HPDE6-E6E7 (cell line): ENCODE results near the gene LIPC.
A peak's percentile ranks its signal among the peaks of the same experiment; 100 is the strongest.

Experiments used
- DNase-seq: peaks from one replicate; pipeline ENCODE4 v3.0.0; 2011; ENCODE audit warnings: missing footprints; ENCODE audit errors: extremely low spot score

The LIPC gene

GRCh38 chr15:58431221-58432149 lies at the start of gene LIPC:
Gene LIPC (plus strand): TSS chr15:58431991. CDS start chr15:58432033, 42 bp downstream.
- DNase-seq, result no peak

DNA sequence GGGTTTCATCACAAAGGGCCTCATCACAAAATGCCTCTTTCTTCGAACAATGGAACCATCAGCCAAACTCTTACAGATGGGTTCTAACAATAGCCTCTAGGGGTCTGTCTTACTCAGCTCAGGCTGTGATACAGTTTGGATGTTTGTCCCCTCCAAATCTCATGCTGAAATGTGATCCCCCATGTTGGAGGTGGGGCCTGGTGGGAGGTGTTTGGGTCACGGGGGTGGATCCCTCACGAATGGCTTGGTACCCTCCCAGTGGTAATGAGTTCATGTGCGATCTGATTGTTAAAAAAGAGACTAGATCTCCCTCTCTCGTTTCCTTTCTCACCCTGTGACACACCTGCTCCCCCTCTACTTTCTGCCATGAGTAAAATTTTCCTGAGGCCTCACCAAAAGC lies 47.9 kb upstream of the LIPC start:
- no peak for DNase-seq

GRCh38 chr15:58384667-58385066 lies 47.1 kb upstream of the LIPC start:
- no peak for DNase-seq

GRCh38 chr15:58386081-58386480 lies 45.7 kb upstream of the LIPC start:
- no peak for DNase-seq

DNA sequence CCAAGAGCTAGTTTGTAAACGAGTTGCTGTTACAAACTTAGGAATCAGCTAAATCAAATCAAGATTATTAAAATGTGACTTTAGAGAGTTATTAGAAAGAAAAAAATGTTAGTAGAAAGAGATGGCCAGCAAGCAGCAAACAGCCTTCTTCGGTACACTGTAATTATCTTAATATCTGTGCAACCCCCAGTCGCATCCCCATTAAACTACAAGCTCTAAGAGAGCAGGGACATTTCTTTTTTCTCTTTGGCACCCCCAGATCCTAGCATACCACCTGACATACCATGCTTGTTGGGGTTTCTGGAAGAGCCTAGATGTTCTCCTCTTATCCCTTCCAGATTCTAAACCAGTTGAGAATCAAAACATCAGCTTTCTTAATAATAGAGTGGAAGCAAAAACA lies 45.1 kb upstream of the LIPC start:
- no peak for DNase-seq

DNA sequence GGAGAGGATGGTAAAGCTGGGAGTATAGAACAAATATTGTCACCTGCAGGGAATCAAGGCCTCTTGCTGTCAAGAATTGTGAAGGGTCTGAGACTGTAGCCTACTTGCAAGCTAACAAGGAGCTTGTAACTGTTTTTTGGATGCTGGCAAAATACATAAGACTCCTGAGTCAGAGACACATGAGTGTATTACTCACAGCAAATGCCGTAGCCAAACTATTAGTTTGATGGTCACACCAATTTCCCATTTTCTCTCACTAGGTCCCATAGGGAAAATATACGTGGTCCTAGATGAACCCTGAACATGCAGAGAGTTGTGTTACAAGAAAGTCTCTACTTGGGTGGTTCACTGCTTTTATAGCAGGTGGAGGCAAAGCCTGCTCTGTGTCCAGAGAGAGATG lies 44.7 kb upstream of the LIPC start:
- no peak for DNase-seq

- DNase-seq, result no peak
Observed at GRCh38 chr15:58388211-58388610, 43.6 kb upstream of the LIPC start.

DNA sequence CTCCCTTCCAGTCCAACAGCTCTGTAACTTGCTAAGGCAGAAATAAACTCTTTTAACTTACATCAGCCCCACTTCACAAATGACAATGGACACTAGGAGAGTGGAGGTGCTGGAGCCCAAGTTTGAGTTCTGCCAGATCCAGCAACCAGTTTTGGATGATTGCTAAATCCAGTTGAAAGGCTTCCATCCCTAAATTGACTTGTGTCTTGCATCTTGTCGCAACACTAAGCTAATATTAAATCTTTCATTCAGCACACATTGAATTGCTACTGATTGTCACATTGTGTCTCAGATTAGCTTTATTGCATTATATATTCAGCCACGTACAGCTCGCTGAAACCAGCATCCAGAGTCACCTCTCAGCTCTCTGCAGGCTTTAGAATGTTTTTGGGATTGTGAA lies 41.7 kb upstream of the LIPC start:
- no peak for DNase-seq

GRCh38 chr15:58390655-58391054 lies 41.1 kb upstream of the LIPC start:
- DNase-seq, result no peak

DNA sequence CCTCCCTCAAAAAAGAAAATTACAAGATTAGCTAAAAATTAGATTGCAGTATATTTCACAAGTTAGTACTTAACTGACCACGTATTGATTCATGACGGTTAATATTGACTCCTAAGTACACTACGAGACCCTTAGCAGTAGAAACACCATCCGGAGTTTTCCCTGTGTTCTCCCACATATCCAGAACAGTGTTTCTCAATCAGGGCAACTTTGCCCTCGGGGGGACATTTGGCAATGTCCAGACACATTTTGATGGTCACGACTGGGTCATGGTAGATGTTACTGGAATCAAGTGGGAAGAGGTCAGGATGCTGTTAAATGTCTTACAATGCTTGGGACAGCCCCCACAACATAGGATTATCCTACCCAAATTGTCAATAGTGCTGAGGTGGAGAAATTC lies 40.7 kb upstream of the LIPC start:
- DNase-seq, result no peak

DNA sequence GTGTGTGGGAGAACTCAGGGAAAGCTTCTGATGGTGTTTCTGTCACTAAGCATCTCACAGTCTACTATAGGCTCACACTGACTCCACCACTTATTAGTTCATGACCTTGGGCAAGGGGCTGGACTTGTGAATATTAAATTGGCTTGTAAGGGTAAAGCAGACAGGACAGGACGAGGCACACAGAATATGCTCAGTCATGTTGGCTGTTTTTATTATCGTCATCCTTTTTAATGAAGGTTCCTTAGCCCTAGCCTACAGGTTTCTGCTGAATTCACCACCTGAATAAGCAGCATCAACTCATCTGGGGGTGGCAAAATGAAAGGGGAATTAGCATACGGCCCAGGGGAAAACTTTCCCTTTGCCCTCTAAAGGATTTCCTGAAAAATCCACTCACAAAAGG lies 39.6 kb upstream of the LIPC start:
- no peak for DNase-seq

GRCh38 chr15:58392611-58393161 lies 39.1 kb upstream of the LIPC start:
- DNase-seq, result no peak

DNA sequence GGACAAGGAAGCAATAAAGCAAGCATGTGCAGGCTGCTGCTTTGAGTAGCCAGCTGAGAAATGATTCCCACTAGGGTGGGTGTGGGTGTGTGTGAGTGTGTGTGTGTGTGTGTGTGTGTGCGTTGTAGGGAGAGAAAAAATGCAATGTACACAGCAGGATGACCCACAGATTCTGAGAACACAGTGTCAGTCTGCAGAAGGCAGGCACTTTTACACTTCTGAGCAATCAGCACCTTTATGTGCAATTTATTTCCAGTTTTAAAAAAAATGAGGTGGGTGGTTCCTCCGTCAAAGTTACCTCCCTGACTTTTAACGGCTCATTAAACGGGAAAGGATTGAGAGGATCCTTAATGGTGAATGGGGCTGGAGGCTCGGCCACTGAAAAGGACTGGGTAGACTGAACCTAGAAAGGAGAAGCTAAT lies 38.5 kb upstream of the LIPC start:
- no peak for DNase-seq

- DNase-seq, result peak; percentile 46
Observed at GRCh38 chr15:58396181-58396580, 35.6 kb upstream of the LIPC start.

GRCh38 chr15:58398071-58398470 lies 33.7 kb upstream of the LIPC start:
- no peak for DNase-seq

DNA sequence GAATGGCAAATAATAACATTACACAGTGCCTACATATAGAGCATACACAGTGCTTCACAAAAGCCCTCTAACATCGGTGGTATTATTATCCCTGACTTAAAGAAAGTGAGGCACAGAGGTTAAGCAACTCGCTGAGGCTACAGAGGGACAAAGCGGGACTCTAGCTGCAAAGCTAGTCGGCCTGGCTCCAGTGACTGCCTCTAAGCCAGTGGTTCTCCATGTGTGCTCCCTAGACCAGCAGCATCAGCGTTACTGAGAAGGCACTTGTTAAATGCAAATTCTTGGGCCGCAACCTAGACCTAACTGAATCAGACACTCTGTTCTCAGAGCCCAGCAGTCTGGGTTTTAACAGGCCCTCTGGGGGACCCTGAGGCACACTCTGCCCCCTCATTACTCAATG lies 33.1 kb upstream of the LIPC start:
- DNase-seq, result no peak

- no peak for DNase-seq
Observed at GRCh38 chr15:58399739-58400138, 32.1 kb upstream of the LIPC start.

DNA sequence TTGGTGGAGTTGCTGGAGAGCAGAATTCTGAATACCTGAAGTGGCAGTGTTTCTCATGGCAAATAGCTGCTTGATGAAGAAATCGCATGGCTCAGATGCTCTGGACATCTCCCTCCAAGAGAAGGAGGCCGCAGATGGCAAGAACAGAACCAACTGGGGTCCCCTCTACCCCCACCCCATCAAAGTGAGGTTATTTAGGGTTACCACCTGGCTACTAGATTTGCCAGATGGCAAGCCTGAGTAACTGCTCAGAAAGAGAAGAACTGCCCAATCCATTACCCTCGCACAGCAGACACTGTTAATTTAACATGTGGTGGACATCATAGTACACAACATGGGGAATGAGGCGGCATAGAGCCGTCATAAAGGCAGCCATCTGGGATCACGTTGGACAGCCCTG lies 30.5 kb upstream of the LIPC start:
- no peak for DNase-seq

GRCh38 chr15:58401991-58402649 lies 29.7 kb upstream of the LIPC start:
- DNase-seq, result no peak

GRCh38 chr15:58403581-58403980 lies 28.2 kb upstream of the LIPC start:
- DNase-seq, result no peak

DNA sequence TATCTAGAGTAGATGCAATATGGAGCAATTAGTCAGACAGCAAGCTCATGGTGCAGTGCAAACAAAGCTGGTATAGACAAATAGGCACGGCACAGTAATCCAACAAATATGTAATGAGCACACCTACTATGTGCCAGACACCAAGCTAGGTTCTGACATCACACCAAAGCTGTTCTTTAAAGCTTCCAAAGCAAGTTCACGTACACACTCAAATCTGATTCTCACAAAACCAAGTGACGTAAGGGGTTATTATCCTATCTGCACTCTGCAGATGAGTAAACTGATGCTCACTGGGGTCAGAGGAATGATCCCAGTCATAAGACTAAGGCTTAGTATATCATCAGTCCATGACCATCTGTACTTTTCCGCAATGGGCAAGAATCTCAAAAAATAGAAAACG lies 27.8 kb upstream of the LIPC start:
- no peak for DNase-seq

DNA sequence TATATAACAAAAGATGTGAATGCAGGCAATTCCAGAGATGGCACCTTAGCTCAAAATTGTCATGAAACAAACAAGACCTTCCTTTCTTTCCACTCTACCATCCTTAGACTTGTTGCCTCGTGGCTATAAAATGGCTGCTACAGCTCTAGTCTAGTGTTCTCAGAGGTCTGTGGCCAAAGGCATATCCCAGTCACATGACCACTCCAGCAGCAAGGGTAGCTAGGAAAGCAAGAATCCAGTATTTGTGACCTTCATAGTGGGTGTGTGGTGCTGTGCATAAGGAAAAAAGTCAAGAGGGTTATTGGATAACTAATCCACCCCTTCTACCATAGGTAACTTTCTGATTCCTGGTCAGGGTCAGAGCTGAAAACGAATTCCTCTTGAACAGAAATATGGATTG lies 27.1 kb upstream of the LIPC start:
- DNase-seq, result no peak

GRCh38 chr15:58405865-58406264 lies 25.9 kb upstream of the LIPC start:
- DNase-seq, result no peak
